Activated naive CD4-positive, alpha-beta T cell treated with Interleukin-2 at 50 U/mL for 16 hours (primary cell): ENCODE measurements around the gene COL7A1.

Experiments
- DNase-seq: peaks from one replicate; pipeline ENCODE4 v3.0.0-alpha.2; 2020

Gene COL7A1

DNA sequence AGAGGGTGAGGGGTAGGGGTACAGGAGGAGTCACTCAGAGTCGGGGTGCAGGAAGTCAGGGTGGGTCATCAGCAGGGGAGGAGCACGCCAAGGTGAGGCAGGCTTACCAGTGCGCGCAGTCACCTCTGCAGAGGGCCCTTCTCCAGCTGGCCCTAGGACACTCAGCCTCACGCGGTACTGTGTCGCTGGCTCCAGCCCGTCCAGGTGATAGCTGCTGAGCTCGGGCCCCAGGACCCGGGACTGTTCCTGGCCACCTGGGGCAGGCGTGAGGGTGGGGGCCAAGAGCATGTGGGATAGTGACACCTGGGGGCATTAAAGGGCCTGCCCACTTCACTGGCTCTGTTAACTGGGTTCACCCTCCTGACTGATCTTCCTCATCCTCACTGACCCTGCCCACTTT, 7.4 kb downstream of the COL7A1 start:
- no peak for DNase-seq

DNA sequence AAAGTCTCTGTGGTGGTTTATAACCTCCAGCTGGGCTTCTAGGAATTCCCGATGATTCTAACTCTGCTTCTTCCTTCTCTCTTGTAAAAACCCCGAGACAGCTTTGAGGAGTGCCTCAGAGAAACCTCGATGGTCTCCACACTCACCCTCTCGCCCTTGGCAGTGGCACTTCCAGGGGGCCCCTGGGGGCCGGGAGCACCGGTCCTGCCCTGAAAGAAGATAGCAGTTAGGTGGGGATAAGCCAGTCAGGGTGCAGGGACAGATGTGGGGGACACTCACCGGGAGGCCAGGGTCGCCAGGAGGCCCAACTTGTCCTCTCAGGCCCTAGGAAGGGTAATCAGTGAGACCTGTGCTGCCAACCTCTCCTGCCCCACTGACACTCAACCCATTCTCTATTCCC, 9.7 kb downstream of the COL7A1 start:
- DNase-seq: no peak

DNA sequence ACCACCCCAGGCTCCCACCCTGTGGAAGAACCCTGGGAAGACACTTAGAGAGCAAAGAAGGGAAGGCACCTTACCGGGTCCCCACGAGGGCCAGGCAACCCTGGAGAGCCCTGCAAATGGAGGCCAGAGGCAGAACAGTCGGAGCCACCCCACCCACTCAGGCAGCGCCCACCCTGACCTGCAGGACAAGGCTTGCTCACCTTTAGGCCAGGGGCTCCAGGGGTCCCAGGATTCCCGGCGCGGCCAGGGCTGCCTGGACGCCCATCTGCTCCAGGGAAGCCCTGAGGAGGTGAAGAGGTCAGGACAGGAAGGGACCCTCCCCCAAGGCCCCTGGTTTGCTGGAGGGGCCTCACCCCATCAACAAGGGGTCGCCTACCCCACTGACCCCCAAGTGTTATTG, 10.3 kb downstream of the COL7A1 start:
- no peak for DNase-seq

DNA sequence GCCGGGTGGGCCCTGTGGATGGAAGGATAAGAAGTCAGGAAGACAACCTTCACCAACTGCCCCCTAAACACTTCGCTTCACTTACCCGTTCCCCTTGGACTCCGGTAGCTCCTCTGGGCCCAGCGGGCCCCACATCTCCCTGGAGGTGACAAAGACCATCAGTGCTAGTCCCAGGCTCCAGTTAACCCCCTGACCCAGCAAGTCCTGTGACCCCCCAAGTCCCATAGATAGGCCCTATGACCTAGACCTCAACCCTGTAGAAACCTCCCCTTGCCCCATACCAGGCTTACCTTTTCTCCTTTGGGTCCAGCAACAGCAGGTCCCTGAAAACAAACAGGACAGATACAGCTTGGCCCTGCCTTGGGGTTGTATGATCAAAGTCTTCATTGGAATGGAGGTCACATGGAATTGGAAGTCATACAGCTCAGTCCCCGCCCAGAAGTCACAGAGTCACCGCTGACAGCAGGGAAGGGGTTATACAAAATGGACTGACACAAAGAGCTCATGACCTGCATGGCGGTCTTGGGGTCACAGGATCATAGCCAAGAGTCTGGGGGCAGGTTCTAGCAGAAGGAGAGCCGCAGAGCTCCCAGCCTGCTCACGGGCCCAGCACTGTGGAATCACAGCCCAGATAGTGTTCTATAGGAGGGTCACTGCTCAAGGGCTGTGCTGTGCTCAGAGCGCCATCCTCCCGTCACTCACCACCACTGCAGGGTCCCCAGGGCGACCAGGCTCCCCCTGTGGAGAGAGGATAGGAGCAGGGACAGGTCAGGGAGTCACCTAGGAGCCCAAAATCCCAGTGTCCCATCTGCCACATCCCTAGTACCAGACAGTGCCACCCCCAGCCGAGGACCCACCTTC, 13.3 kb downstream of the COL7A1 start:
- no peak for DNase-seq

DNA sequence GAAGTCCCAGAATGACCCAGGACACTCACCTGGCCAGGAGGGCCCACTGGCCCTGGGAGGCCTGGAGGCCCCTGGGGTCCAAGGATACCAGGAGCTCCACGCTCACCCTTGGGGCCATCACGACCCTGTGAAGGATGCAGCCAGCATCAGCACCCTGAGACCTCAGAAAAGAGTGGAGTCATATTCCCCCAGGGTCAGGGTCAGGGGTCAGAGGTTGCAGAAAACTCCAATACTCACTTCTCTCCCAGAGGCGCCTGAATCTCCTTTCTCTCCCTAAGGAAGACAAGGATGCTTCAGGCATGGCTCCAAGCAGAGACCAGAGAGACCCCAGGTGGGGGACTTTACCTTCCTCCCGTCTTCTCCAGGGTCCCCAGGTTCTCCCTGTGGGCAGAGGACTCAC, 18.5 kb downstream of the COL7A1 start:
- no peak for DNase-seq

DNA sequence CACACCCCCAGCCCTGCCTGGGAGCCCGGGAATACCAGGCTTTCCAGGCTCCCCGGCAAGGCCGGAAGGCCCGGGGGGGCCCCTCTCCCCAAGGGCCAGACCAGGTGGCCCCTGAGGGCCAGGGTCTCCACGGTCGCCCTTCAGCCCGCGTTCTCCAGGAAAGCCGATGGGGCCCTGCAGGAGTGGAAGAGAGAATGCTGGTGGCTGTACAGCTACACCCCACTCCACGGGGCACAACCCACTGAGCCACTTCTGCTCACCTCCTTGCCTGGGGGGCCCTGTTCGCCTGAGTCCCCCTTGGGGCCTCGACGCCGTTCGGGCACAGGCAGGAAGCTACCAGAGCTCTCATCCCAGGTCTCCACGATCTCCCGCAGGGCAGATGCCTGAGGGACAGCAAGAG, 19.8 kb downstream of the COL7A1 start:
- no peak for DNase-seq

DNA sequence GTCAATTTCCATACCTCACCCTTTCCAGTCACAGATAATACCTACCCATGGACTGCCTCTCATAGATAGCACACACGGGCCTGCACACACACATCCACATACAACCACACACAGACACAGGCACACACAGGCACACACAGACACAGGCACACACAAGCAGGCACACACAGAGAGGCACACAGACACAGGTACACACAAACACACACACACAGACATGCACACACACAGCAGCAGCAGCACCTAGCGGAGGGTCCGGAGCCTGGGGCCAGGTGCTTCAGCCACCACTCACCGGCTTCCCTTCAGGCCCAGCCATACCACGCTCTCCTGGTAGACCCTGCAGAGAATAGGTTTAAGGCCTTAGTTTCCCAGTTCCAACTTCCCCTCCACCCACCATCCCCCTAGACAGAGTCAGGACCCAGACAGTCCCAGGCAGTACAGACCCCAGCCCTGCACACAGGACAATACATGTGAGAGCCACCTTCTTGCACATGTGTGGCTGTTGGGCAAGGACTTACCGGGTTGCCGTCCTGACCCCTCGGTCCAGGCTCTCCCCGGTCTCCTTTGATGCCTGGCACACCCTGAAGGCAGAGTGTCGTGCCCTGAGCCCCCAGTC, 21.1 kb downstream of the COL7A1 start:
- no peak for DNase-seq

DNA sequence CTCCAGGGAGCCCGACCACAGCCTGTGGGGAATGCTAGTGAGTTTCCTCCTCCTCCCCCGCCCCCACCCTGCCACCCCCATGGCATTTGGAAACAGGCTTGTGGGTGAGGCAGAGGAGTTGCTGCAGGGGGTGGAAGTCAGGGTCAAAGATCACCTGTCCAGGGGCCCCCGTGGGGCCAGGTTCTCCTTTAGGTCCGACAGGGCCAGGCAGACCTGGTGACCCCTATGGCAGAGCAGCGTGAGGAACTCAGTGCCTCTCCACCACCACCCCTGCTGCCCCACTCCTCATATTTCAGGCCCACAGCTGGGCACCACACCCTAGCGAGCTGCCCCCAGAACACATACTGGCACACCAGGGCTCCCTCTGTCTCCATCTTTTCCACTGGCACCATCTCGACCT, 22.6 kb downstream of the COL7A1 start:
- no peak for DNase-seq

DNA sequence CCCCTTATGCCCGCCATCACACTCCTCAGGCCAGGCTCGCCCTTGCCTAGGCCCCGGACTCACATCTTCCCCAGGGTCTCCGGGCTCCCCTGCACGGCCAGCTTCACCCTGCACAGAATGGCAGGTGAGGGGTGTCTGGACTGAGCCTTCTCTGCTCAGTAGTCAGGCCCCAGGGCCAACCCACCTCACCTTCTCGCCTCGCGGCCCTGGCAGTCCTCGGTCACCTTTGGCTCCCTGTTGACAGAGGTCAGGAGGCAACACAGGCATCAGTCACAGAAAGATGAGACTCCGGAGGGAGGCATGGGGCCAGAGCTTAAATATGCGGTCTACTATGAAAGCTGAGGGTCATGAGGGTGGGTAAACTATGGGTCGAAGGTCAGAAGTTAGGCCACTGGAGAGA, 23.2 kb downstream of the COL7A1 start:
- no peak for DNase-seq

DNA sequence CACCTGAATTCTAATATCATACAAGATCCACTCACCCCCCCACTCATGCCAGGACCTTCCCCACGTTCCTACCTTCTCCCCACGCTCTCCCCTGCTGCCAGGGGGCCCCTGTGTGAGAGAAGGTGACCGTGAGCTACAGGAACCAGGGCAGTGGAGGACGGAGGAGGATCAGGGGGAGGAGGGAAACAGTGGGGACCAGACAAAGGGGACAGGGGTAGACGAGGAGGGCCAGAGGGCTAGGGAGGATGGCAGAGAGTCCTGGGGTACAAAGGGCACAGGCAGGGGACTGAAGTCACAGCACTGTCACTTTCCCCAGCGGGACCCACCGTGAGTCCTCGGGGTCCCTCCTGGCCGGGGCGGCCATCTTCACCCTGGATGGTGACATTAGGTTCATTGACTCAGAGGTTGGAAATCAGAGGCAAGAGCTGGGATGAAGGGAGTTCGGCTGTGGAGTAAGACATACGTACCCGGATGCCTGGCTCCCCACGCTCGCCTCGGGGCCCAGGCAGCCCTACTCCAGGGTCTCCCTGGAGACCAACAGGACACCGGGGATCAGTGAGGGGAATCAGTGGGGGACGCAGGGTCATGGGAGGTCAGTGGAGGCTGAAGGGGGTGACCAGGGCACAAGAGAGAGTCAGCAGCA, 25.2 kb downstream of the COL7A1 start:
- no peak for DNase-seq

DNA sequence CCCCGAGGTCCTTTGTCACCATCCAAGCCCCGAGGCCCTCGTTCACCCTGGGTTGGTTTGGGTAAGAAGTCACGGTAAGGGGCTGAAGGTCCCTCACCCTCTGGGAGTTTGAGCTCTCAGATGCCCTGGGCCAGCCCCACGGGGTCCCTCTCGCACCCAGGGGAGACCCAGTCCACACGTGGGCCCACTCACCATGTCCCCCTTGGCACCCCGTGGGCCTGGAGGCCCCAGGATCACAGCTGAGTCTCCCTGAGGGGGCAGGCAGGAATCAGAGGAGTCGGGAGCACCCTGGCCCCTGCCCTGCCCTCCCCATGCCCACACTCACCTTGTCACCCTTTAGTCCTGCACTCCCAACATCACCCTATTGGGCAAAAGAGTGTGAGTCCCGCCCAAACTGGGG, 25.7 kb downstream of the COL7A1 start:
- DNase-seq: no peak

DNA sequence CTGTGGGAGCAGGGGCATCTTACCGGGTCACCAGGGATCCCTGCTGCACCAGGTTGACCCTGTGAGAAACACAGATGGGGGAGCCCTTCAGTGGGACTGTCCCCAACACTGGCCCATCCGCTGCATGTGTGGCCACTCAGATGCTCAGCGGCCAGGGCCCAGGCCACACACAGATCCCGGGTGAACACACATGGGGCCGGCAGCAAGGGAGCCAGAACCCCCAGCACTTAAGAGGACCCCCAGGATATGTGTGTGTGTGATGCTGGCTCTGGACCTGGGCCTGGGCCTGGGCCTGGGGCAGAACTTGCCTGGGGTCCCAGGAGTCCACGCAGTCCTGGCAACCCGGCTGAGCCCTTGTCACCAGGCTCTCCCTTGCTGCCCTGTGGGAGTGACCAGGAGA, 26.7 kb downstream of the COL7A1 start:
- no peak for DNase-seq

DNA sequence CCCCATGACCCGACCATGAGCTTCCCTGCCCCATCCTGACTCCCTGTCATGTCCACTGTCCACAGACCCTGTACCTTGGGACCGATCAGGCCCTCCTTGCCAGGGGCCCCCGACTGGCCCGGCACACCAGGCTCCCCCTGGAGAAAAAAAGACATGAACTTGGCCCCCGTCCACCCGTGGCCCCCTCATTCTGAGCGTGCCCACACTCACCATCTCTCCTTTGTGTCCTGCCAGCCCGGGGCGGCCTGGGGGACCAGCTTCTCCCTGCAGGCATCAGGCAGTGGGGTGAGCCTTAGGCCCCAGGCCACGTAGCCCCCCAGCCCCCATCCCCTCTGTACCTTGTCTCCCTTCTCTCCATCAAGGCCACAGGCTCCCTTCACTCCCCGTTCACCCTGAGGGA, 27.6 kb downstream of the COL7A1 start:
- no peak for DNase-seq

DNA sequence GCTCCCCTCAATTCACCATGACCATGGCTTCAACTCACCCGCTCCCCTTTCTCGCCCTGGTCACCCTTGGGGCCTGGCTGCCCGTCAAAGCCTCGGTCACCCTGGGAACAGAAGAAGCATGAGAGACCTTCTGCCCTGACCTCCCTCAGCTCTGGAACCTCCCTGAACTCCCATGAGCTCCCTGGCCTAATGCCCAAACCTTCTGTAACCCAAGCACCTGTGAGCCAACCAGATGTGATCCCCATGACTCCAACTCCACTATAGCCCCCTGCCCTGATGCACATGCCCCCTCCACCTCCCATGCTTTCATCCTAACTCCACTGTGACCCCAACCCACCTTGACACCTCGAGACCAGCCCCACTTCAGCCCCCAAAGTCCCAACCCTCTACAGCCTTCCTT, 28.0 kb downstream of the COL7A1 start:
- DNase-seq: no peak

DNA sequence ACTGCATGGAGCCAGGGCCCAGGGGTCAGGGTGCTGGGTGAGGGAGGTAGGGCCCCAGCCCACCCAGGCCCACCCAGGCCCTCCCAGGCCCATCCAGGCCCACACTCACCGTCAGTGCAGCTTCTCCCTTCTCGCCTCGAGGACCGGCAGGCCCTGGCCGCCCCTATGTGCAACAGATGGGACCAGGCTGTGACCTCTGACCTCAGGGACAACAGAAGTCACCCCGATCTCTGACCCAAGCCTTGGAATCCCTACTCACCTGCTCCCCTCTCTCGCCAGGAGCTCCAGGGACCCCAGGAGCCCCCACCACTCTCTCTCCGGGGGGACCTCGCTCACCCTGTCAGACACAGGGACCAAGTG, 28.7 kb downstream of the COL7A1 start:
- DNase-seq: no peak

DNA sequence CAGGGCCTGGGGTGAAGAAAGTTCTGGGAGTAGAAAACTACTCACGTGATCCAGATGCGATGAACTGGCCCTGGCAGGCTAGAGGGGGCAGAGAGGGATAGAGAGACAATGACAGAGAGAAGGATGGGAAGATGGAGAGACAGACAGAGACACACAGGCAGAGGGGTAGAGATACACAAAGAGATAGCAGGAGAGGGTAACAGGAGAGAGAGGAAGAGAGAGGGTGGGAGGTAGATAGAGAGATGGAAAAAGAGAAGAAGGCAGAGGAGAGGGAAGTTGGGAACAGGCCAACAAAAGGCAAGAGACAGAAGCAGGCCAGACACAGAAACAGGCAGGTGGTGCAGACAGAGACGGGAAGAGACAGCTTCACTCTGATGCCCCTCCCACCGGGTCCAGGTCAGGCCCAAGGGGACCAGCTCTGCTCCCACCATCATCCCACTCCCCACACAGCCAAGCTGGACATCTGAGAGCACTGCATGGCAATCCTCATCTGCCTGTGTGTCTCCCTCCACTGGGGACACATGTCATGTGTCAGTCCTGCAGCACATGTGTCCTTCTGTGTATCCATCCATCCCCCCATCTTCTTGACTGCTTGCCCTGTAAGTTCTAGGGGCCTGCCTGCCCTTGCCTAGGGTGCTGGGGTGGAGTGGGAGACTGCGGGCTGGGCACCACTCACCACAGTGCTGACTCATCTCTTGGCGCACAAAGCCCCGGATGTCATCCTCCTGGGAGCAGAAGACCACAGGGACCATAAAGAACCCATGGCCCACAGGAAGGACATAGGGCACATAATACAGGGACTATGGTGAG, 29.3 kb downstream of the COL7A1 start:
- no peak for DNase-seq

DNA sequence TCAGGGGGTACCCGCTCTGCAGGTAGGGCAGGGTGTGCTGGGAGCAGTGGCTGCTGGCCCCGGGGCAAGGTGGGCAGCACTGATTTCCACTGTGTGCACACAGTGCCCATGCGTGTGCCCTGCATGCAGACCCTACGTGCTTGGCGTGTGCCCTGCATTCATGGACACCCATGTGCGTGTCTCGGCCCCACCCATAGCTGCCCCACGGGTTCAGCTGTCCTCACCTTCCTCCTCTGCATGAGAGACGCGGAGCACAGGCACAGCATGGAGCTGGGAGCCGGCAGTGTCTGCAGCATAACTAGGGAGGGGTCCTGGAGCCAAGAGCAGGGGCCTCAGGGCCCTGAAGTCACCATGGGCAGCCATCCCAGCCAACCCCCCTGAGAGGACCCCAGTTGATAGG, 29.9 kb downstream of the COL7A1 start:
- no peak for DNase-seq

DNA sequence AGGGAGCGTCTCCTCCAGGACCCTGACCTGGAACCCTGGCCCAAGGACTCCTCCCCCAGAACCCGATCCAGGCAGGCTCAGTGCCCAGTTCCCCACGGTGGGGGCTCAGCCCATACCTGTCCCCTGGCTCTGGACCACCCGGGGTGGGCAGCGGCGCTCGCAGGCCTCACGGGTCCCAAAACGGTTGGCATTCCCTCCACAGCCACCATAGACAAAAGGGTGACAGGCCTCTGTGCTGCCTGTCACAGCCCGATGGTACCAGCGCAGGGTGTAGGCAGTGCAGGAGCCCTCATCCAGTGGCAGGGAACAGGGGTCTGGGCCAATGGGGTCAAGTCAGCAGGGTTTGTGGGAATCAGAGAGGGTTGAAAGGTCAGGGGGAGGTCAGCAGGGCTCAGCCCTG, 30.5 kb downstream of the COL7A1 start:
- DNase-seq: no peak

DNA sequence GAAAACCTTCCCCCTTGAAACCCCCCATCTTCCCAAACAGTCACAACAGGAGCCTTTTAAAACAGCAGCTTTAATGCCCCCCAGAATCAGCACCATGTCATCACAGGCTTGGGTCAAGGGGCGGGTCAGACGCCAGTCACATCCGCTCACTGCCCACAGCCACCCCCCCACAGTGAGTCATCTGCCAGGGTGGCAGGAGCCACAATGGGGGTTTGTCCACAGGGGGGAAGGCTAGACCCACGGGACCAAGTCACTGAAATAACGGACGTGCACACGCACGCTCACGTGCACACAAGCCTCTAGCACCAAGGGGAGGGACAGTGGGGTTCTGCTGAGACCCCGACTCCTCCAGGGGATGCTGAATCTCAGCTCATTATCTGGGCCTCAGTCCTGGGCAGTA, 31.1 kb downstream of the COL7A1 start:
- peak; percentile 22 for DNase-seq

DNA sequence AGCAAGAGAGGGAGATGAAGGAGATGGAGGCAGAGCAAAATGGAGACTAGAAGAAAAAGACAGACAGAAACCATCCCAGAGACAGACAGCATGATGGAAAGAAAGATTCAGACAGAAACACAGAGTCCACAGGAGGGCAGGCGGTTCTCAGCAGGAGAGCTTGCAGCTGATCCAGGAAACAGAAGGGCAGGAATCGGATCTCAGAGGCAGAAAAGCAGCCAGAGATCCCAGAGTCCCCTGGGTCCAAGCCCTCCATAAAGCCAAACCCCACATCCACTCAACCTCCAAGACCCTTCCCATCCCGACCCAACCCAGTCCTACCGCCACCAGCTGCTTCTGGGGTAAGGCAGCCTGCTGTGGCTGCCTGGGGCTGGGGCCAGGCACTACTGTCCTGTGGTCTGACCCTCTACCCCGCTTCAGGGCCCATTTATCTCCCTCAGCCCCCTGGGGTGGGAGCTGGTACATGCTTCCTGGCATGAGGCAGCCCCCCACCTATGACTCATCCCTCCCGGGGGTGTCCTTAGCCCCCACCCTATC, 31.7 kb downstream of the COL7A1 start, which contains the start of gene UCN2:
TSS of gene UCN2 (minus strand) at position 400 of the 537 bp plus-strand sequence. CDS start 657 bp downstream, outside the sequence.
- DNase-seq: no peak

DNA sequence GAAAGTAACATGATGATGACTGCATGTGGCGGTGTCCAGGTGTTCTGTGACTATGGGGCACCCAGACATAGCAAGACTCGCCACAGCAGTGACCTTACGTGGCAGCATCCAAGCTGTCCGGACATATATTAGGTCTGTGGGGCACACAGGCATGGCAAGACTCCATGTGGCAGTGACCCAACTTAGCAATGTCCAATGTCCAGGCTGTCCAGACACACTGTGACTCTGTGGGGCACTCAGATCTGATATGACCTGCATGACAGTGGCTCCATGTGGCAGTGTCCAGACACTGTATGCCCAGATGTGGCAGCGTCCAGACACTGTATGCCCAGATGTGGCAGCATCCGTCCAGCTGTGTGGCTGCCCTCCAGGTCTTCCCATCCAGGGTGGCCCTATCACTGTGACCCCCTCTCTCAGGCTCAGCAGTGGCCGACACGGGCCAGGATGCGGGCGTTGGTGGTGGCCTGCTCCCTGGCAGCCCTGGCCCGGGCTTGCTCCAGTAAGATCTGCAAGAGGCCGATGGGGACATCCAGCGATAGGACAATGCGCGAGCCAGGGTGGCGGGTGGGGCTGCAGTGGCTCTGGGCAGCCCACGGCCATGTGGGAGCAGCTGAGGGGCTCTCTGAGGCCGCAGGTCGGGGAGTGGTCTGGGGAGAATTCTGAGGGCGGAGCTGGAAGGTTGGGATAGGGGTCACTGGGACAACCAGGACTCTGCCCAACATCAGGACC, 32.6 kb downstream of the COL7A1 start:
- no peak for DNase-seq

DNA sequence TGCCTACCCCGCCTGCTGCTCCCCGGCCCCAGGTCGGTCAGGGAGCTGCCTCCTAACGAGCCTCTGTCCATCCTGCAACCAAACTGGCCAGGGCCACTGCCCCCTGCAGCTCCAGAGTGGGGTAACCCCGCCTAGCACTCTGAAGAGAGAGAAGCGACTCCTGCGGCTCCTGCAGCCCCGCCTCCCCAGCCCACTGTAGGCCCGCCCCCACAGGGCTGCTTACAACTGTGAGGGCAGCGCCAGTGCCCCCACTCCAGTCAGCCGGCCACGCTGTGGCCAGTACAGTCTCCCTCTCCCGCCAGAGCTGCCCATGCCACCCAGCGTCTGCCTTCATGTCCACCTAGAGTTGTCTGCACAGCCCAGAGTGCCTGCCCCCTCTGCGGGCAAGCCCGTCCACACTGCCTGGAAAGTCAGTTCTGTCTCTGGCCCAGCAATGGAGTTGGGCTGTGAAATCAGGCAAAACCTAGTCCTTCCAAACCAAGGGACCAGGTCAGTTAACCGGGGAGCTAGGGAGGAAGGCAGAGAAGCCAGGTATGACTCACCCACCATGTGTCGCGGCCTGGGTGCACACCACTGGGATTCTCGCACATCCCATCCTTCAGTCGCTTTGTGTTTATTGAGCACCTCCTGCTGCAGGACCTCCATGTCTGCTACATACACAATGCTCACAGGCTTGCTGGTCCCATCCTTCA, 33.9 kb downstream of the COL7A1 start:
- no peak for DNase-seq
